Stimulated activated CD8-positive, alpha-beta memory T cell treated with anti-CD3 and anti-CD28 coated beads, Interleukin-12 subunit alpha, Interleukin-12 subunit beta, amount 100 ng/mL, for 1 hour (primary cell): ENCODE results near the gene CERT1.
"Not testable (repeated sequence)": the region's sequence is repeated elsewhere in the genome, so short reads cannot be mapped to it uniquely, and the experiment has no call there.

Source experiments
- DNase-seq: peaks from one replicate; pipeline ENCODE4 v3.0.0-alpha.2; 2020; ENCODE audit warnings: low read depth

Gene CERT1

DNA sequence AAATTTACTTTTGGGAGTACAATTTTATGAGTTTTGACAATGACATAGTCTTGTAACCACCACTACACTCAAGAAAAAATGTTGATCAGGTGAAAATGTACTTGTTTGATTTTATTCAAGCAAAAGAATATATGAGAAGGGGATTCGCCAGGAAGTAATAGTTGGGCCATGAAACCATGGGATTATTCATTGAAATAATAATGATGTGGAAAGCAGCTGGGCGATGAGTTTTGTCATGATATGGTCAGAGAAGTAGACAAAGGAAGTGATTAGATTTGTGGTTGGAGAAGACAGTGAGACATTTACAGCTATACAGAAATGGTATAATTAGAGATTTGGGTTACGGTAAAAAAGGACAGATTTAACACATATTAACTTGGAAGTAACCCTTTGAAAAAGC, 163.2 kb downstream of the CERT1 start:
- DNase-seq = no peak

- DNase-seq = no peak
Observed at GRCh38 chr5:75342836-75343235, 168.6 kb downstream of the CERT1 start.

GRCh38 chr5:75341934-75342333, 169.5 kb downstream of the CERT1 start:
- DNase-seq = no peak

GRCh38 chr5:75340714-75341478, 170.5 kb downstream of the CERT1 start:
- DNase-seq = no peak

DNA sequence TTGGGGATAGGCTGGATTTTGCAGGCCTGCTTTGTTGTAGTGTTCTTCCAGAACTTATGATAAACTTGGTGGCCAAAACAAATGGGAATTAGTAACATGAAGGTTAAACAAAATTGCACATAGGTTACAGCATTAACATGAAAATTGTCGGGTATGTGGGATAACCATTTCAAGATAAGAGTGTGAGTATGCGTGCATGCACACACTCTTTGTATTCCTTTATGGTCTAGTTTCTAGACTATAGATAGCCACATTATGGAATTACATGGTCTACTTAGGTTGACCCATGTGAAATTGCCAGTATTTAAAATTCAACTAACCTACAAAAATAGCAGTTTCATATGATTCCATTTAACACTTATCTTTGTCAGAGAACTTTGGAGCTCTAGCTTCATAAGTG, 173.0 kb downstream of the CERT1 start:
- DNase-seq = no peak

- no peak for DNase-seq
Observed at GRCh38 chr5:75337366-75338021, 173.9 kb downstream of the CERT1 start.

DNA sequence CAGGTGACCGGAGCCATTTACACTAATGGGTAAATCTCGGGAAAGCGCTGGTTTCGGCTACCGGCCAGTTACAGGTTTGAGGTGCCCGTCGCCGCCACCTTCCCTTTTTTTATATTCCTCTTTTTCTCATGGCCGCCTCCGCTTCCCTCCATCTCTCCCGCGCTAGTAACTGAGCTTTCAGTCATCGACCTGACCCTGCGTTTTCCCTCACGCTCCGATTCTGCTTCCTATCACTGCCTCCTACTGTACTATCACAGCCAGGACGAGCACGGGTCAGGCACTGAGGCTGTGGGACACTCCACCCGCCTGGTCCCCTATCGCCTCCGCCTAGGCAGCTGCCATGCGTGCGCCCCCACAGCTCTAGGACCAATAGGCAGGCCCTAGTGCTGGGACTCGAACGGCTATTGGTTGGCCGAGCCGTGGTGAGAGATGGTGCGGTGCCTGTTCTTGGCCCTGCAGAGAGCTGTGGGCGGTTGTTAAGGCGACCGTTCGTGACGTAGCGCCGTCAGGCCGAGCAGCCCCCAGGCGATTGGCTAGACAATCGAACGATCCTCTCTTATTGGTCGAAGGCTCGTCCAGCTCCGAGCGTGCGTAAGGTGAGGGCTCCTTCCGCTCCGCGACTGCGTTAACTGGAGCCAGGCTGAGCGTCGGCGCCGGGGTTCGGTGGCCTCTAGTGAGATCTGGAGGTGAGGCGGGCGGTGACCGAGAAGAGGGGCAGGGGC, 174.7 kb downstream of the CERT1 start, which contains the start of gene HMGCR:
TSS of gene HMGCR (plus strand) at position 606 of the 722 bp plus-strand sequence. CDS start 5,386 bp downstream, outside the sequence.
- peak; percentile 95 for DNase-seq

GRCh38 chr5:75335952-75336614, 175.3 kb downstream of the CERT1 start:
- no peak for DNase-seq

- no peak for DNase-seq
Observed at GRCh38 chr5:75335486-75335885, 175.9 kb downstream of the CERT1 start.

- DNase-seq = not testable (repeated sequence)
Observed at GRCh38 chr5:75334413-75334812, 177.0 kb downstream of the CERT1 start.

DNA sequence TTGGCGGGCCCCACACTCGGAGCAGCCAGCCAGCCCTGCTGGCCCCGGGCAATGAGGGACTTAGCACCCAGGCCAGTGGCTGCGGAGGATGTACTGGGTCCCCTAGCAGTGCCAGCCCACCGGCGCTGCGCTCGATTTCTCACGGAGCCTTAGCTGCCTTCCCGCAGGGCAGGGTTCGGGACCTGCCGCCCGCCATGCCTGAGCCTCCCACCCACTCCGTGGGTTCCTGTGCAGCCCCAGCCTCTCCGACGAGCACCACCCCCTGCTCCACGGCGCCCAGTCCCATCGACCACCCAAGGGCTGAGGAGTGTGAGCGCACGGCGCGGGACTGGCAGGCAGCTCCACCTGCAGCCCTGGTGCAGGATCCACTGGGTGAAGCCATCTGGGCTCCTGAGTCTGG, 177.7 kb downstream of the CERT1 start:
- not testable (repeated sequence) for DNase-seq

- DNase-seq = no peak
Observed at GRCh38 chr5:75331095-75332090, 180.0 kb downstream of the CERT1 start.

DNA sequence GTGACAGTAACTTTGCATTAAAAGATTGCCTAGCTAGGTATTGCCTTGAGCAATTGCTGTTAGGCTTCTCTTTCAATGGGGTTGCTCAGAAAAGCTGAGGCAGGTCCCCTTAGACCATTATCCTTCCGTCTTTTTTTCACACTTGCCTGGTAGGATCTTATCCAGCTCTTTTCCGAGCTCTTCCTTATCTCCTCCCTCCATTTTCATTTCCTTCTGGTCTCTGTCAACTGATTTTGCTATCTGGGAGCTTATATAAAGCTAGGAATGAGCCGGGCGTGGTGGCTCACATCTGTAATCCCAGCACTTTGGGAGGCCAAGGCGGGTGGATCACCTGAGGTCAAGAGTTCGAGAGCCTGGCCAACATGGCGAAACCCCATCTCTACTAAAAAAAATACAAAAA, 181.0 kb downstream of the CERT1 start:
- no peak for DNase-seq
